Activated gamma-delta T cell (primary cell): Measurements from ENCODE around the gene SLC13A4.
"Not testable (repeated sequence)": the region's sequence is repeated elsewhere in the genome, so short reads cannot be mapped to it uniquely, and the experiment has no call there.

ENCODE experiments used
- DNase-seq: peaks from one replicate; lab custom pipeline; 2025; lab: John Stamatoyannopoulos, UW

SLC13A4 gene

DNA sequence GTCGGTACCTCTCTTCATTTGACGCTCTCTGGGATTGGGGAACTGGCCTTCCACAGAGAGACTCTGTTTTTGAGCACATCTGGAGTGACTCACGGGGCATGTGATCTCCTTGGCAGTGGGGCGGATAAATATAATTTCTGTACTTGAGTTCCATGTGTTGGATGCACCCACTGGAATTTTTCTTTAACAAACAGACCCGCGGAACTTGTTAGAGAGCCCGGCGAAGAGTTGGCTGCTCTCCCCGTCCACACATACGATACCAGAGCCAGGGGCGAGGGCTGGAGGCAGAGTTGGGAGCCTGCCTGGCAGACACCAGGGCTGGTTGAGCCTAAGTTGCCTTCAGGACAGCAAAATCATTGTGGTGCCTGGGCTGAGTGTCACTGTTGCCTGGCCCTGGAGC is 20.8 kb upstream of the SLC13A4 start, which contains the start of gene FAM180A:
FAM180A (minus strand) TSS at position 44 of the 400 bp plus-strand sequence. CDS start 233 bp downstream, outside the sequence.
- DNase-seq = no peak

DNA sequence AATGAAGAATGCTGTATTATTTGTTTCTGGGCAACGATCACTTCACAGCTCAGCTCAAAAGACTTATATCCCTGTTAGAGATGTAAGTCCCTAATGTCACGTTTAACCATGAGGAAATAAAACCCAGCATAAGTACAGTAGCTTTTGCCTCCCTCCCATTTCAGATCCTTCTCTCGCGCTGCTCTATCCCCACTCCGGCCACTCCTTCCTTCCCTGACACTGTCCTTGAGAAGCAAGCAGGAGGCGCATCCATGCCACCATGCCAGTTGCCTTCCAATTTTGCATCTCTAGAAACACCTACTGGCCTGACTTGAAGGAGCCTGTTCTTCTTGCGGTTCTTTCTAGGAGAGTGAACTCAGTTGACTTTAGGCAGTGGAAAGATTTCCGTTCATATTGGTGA is 19.4 kb upstream of the SLC13A4 start:
- DNase-seq = no peak

DNA sequence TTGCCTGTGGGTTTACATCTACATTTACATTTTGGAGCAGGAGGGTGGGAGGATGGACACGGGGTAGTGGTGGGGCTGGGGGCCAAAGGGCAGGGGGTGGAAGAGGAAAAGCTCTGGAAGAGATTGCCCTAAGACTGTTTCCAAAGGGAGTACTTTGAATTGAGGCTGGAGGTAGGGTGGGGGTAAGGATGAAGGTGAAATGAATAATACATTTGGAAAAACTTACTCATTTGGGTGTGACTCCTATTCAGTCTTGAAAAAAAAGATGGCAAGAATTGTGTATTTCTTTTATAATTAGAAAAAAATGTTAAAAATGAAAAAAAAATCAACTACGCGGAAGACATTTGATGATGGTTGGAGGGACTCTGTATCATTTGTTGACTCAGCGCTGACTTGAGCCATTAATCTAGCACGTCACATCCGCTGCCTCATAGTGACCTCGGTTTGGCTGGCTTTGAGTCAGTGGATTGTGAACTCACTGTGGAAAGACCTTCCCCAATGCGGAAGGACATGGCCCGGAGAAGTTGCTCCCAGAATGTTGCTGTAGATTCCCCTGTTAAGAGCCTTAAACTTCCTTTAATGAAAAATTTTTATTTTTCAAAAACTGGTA is 17.8 kb upstream of the SLC13A4 start:
- DNase-seq = no peak

DNA sequence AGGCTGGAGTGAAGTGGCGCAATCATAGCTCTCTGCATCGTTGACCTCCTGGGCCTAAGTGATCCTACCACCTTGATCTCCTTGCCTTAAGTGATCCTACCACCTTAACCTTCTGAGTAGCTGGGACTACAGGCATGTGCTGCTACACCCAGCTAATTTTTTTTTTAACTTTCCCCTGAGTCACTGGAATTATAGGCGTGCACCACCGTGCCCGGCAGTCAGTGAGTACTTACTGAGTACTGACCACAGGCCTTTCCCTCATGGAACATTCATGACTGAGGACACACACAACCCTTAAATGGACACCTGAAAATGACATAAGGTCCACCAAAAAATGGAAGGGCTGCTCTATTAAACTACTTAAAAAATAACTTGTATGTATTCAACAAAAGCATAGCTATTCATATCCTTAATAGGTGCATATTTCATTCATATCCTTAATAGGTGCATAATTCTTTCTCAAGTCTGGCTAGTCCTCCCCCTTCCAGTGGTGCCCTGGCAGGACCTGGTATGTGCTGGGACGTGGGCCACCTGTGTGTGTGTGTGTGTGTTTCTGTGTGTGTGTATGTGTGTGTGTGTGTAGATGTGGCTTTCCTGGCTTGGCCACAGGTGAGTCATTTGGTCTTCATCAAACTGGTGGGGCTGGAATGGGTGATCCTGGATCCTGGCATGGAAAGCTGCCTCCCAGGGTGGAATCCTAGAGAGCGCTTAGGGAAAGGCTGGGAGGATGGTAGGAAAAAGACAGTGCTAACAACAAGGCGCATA is 17.1 kb upstream of the SLC13A4 start:
- no peak for DNase-seq

DNA sequence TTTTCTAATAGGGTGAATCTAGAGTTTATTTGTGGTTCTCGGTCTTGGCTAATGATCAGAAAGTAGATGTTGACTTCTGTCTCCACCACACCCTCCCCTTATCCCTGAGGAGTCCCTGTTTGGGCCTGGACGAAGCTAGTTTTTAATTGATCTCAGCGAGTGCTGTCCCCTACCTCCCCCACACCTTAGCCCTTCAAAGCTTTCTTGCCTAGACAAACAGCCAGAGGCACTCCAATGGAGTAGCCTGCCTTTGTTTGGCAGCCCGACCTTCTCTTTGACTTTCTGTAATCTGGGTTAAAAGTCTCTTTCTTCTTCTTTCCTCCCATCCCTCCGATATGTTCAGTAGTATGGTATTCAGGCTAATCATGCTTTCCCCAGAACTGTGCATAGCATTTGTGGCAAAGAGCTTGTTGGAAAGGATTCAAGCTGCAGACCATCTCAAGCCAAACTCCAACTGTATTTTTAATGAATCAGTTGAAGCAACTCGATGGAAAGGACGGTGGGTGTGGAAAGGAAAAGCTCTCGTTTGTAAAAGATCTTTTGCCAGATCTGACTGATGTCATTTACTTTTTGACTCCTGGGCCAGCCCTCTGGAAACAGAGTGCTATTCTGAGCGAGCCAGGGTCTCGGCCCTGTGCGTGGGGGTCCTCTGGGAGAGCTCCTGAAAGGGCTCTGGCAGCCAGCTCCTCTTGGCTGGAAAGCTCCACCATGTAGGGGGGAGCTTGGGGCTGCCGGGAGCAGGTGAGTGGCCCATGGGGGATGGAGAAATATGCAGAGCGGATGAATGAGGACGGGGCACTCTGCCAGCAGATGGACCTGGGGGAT is 16.1 kb upstream of the SLC13A4 start:
- no peak for DNase-seq

DNA sequence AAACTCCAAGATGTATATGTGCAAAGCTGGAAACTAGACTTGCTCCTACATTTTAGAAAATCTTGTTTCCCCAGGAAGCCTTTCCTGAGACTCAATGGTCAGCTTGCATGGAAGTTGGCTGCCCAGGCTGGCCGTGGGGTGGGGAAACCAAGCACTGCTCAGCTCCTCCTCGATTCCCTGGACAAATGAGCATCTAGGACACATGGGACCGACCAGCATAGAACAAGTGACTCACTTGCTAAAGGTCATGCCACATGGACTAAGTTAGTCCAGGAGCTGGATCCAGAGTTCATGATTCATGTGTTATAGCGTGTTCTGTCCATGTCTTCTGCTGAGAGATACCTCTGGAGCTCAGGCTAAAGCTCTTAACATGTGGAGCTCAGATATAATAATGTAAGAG is 14.4 kb upstream of the SLC13A4 start:
- no peak for DNase-seq

DNA sequence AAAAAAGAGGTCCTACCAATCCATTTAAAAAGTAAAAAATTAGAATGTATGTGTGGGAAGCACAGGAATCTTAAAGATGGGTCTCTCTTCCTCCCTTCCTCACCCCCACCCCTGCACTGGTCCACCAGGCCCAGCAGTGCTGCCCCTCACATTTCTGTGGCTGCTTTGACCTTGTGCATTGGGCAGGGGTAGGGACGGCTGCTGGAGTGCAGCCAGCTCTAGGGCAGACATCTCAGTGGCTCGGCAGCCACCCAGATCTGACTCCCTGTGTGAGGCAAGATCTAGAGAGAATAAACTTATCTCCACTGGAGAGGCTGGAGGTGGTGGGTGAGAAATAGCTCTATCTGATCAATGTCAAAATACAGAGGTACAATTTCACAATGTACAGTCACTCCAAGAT is 13.9 kb upstream of the SLC13A4 start:
- DNase-seq = no peak

DNA sequence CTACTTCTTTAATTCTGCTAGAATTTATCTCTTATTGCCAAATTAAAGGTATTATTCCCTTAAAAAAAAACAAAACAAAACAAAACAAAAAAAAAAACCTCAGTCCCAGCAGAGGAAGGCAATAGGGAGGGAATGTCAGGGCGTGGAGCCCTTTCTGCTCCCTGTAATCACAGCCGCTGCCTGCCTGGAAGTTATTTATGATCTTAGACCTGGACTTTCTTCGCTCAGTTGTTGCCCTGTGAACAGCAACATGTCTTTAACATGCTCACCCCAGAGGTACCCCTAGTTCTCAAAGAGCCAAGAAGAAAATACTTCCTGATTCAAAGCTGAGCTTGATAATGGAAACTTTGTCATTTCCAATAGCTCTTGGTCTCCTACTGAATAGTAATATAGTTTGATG is 12.9 kb upstream of the SLC13A4 start:
- DNase-seq = no peak

DNA sequence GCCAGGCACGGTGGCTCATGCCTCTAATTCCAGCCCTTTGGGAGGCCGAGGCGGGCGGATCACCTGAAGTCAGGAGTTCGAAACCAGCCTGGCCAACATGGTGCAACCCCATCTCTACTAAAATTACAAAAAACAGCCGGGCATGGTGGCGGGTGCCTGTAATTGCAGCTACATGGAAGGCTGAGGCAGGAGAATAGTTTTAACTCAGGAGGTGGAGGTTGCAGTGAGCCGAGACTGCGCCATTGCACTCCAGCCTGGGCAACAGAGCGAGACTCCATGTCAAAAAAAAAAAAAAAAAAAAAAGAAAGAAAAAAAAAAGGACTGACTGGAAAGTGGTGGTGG is 9.3 kb upstream of the SLC13A4 start:
- not testable (repeated sequence) for DNase-seq

DNA sequence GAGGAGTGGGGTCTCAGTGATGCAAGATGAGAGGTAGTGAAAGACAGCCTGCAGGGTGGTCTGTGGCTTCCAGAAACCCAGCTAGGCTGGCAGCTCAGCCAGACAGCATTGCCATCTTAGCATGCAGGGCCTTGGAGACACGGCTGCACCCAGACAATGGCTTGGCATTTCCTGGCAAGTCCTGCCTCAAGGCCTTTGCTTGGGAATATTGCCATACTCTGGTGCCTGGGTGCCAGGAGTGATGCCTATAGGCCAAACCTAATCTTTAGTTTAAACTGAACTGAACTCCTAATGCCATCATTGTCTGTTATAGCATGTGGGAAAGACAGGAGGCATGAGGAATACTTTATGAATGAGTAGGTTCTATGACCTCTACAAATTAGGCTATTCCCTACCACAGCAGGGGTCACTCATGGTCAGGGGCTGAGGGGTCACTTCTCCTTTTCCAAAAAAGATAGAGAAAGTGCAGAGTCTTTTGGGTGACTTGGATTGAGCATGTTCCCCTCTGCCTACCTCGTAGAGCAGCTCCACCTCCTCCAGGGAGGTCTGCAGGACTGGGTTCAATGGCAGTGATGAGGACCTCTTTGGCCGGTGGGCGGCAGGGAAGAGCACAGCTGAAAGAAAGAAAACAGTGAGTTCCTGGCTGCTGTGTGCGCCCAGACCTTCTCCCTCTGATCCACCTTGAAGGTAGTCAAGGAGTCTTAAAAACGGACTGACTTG is 8.8 kb upstream of the SLC13A4 start:
- DNase-seq = no peak

DNA sequence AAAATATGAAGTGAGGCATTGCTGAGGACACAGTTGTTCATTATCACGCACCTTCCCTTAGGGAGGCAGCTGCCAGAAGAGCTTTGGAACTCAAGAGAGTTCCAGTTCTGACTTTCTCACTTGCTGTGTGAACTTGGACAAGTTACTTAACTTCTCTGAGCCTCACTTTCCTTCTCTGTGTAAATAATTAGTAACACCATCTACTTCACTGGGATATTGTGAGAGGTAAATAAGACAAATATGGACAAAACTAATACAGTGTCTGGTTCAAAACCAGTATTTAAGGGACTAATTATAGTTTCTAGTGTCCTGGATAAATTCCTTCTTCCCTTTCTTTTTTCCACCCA is 6.3 kb upstream of the SLC13A4 start:
- DNase-seq = no peak

DNA sequence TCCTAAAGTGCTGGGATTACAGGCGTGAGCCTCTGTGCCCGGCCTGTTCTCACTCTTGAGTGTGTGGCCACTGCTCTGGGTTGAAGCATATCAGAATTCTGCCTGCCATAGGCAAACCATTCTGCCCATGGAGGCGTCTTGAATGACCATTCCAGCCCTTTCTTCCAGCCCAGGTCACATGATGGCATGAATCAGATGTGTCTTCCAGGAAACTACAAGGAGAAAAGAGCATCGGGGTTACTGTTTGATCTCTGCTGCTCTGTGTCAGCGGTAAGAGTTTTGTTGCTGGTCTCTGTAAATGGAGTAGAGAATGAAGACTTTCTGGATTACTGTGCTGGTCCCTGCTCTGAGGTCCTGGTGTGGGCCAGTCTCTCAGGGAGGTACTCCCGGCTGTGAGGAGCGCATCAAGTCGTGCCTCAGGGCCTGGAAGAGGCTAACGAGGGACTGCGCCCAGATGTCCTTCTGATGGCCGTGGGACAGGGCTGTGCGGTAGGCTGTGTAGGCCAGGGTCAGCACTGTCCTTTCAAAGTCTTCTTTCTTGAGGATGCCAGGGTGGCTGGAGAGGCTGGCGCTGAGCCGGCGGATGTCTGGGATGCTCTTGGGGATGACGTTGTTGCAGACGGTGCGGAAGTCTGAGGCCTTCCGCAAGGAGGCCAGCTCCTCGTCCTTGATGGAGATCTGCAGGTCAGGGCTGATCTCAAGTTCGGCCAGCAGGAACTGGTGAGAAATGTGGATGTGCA is 5.8 kb upstream of the SLC13A4 start:
- DNase-seq = no peak

DNA sequence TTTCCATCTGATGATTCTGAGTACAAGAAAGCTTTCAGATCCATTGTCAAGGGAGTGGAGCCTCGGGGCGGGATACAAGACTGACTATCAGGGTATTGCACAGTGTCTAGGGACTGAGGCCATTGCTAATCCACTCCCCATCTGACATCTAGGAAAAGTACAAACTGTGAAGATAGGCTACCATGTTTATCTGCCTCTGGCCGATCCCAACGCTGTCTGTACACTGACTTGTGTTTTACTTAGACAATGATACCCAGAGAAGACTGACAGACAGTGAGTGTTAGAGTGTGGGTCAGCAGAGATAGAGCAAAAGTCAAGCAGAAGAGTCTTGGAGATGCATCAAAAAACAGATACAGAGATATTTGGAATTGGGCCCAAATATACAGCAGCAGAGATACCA is 3.1 kb upstream of the SLC13A4 start:
- DNase-seq = no peak

DNA sequence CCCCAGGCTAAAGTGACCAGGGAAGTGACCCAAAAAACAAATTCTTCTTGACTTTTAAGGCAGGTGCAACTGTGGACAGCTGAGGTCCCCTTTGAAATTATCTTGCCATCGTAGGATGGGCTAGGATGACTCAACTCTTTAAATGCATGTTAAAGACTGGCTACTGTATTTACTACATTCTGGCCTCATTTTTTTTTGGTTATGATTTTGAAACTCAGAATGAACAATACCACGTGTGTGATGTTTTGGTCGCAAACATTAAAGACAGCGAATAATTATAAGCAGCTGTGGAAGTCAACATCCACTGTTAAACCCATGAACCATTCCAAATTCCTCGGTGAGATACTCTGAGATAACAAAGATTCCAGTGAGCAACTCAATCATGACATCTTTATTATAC is 1.2 kb upstream of the SLC13A4 start:
- no peak for DNase-seq

DNA sequence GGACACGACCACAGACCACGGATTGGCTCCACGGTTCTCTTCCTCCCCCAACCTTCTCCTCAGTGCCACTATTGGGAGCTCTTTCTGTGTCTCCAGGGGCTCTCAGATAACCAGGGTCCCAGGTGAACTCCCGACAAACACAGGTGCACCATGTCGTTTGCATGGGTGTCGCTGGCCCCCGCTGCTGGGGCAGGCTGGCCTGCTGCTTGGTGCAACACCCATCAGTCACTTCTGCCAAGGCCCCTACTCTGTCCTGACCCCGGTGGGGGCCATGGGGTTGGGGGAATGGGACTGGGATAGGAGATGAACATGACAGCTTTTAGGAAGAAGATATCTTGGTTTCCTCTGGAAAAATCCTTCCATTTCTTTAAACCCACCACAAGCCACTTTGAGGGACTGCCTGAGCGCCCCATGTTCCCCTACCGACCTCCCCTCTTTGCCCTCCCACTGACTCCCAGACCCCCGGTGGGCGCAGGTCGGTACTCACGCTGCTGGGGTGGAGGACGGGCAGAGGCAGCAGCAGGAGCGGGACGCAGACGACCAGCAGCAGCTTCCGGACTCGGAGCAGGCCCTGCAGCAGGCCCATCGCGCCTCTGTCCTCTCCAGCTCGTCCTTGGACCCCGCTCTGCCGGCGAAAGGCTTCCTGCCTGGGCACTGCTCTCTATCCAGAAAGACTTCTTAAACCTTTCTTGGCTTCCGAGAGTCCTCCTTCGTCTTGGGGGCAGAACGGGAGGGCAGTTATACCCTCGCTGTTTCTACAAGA is 894 bp downstream of the SLC13A4 start:
- DNase-seq = no peak

DNA sequence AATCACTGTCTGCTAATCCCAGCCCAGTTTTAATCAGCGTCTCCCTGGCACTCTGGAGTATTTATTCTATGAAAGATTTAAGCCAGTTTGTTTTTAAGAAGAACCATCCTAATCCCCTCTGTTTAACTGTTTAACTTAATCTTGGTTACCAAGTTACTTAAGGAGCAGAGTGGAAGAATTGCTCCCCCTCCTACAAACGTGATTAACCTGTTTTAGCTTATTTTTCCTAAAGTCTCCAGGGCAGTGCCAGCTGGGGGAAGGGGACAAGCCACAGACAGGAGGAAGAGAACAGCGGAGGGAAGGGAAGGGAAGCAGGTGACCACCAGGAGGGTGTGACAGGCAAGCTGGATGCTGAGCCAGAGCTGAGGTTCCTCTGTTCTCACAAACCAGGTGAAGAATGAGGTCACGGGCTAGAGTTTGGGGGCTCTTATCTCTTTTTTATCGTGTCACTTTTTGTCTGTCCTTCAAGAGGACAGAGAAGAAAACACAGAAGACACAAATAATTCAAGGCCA is 1.7 kb downstream of the SLC13A4 start:
- DNase-seq = no peak

DNA sequence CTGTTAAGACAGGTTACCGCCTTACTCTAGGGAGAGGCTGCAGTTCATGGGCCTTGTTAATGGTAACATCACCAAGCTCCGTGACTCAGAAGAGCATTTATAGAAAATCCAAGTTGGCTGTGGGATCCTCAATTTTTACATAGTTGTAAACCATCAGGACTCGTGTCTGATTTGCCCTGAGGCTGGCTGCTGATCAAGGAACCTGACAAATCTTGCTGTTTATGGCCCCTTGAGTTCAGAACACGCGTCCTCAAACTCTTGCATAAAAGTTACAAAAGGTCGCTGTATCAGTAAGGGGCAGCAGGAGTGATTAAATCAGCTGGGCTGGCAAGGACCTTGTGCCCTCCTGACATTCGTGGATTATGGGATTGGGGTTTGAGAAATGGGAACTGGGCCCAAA is 4.6 kb downstream of the SLC13A4 start:
- no peak for DNase-seq

DNA sequence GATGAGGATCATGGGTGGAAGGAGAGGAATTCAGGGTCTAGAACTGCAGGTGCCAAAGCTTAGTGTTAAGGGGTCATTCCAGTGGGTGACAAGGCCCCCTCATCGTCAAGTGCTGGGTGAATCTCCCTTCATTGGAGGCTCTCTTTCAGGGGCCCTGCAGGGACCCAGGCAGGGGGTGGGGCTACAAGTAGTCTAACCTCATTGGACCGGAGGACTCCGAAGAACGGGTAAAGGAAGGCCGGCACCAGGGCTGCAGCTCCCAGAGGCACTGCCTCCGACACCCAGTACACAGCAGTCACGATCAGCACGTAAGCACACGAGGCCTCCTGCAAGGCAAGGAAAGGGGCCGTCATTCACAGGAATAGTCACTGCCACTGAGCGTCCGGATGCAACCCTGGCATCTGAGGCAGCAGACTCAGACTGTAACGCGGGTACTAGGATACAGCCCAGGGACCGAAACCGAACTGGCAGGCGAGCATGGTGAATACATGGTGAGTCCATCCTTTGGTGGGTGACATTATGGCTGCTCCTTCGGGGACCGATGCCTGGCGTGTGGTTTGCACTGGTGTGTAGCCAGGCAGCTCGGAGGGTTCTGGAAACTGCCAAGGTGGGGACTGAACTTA is 6.7 kb downstream of the SLC13A4 start:
- DNase-seq = no peak

DNA sequence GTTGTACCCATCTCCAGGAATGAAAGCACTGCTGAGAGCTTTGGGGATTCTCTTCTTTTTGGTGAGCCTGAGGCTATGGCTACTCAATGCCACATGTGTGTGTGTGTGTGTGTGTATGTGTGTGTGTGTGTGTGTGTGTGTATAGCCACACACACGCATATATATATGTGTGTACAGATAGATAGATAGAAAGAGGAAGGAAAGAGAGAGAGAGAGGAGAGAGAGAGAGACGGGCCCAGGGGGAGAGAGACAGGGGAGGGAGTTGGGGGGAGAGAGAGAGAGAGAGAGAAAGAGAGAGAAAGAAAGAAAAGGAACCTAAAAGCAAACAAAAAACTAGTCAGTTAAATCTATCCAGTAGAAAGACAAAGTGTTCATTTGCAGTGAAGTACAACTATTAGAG is 8.3 kb downstream of the SLC13A4 start:
- no peak for DNase-seq

DNA sequence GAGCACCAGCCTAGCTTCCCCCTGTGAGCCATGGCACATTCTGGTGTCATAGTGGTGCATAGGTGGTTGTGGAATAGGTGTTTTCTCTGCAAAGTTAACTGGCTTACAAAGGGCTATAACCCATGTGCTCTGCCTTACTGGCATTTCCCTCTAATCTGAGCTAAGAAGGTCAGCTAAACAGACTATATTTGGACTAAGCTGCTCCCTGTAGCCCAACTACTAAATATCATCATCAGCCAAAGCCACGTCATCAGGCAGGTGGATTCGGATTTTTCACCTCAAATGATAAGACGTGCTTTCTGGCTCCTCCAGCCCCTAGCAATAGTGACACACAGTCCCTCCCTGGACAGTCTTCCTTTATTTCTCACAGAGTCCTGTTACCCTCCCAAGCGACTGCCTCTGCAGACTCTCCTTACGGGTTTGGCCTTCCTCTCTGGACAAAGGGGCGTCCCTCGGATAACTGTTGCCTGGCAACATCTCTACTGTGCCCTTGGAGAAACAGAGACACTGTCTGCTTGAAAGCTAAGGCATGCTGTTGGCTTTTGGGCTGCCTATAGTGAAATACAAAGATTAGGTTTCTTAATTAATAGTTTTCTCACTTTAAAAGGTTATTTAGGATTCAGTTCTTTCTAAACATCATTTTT is 9.1 kb downstream of the SLC13A4 start:
- no peak for DNase-seq
